Adrenal gland (tissue), 12 donors: ENCODE results near the gene SHISA8. TPM values are rescaled to one million over a fixed set of nuclear protein-coding genes. Genes with fewer than 3 reads are reported as not detected.

Experiments used
- DNase-seq, 7 donors: peaks; one replicate each; pipeline ENCODE4 v3.0.0-alpha.2; 2019 to 2020
- H3K27ac ChIP-seq, 5 donors: fragments of 200-600 bp; sonication (generic) in 4 of 5; 1 replicate in 3 of 5; 2 replicates in 2 of 5; pipeline versions ENCODE4 v1.5.1 to v1.8.0; 2016 to 2020; ENCODE audit warnings: mild to moderate bottlenecking in 1 of 5
- H3K27me3 ChIP-seq: fragments of 200-600 bp; 2 replicates; pipeline ENCODE4 v1.8.0; 2021
- H3K36me3 ChIP-seq, 2 donors: fragments of 200-600 bp; replicated peaks in 1 of 2; 1 replicate in 1 of 2; 2 replicates in 1 of 2; pipeline versions ENCODE4 v1.5.1 to v1.8.0; 2018 to 2022
- H3K4me1 ChIP-seq, 2 donors: fragments of 200-600 bp; replicated peaks in 1 of 2; 1 replicate in 1 of 2; 2 replicates in 1 of 2; pipeline versions ENCODE4 v1.5.1 to v1.8.0; 2018 to 2021
- H3K4me3 ChIP-seq, 4 donors: fragments of 200-600 bp; sonication (generic) in 3 of 4; one replicate each; pipeline ENCODE4 v1.5.1; 2016 to 2018
- H3K9me3 ChIP-seq, 3 donors: fragments of 200-600 bp; sonication (generic) in 1 of 3; replicated peaks in 1 of 3; 1 replicate in 2 of 3; 2 replicates in 1 of 3; pipeline versions ENCODE4 v1.5.1 to v1.8.0; 2016 to 2021
- POLR2A ChIP-seq, 2 donors: fragments of 450-650 bp; IDR thresholded peaks; one replicate each; pipeline ENCODE4 v1.6.1; 2017; ENCODE audit warnings: antibody characterized with exemption in 2 of 2, mild to moderate bottlenecking in 2 of 2, moderate library complexity in 1 of 2
- WGBS, 4 donors: extraction: QIAGEN DNeasy Blood & Tissue Kit in 2 of 4; methylation state at CpG; one replicate each; pipeline versions ENCODE4 v1.1.5 to v1.1.7; 2013 to 2017; 5-methylcytosine and 5-hydroxymethylcytosine counted together
- intact Hi-C, 2 donors: fragments of 100-400 bp; cut with DNase I; formaldehyde crosslinking; loops; one replicate each; pipeline versions ENCODE4 v1.14.1 to v1.15.0; 2022 to 2023
- polyA plus RNA-seq, 3 donors: library from polyadenylated mRNA; stranded (reverse); fragments of 200-250 nt in 2 of 3; fragments of 350-450 nt in 1 of 3; fragmentation: Illumina TruSeq in 1 of 3; extraction: RNeasy Lipid Tissue Mini Kit (QIAGEN cat#74804) in 1 of 3; gene quantifications; one replicate each; pipeline ENCODE4 v1.2.3, GENCODE V29; 2013 to 2014
- total RNA-seq, 9 donors: library from RNA; depleted of rRNA in 4 of 9; stranded (reverse); fragments of >200 nt in 4 of 9; fragments of 120-200 nt in 1 of 9; fragmentation: NEBNext Ultra II Directional in 1 of 9; extraction: Animal tissue kit (Norgen Biotek cat#: 25700) in 1 of 9; gene quantifications; one replicate each; pipeline versions ENCODE4 v1.1.0 to v1.2.4, GENCODE V29; 2013 to 2023
- TF ChIP-seq, protein P1 (sequence below), 6 experiments: fragments of 450-650 bp in 4 of 6; fragments of 200-600 bp in 2 of 6; sonication (generic) in 1 of 6; IDR thresholded peaks; 1 replicate in 5 of 6; 2 replicates in 1 of 6; pipeline versions ENCODE4 v1.5.1 to v1.8.0; 2016 to 2021; ENCODE audit warnings: antibody characterized with exemption in 6 of 6, mild to moderate bottlenecking in 2 of 6, moderate library complexity in 1 of 6
- donor health status: healthy with polysubstance abuse.
- donor health status: Bipolar disorder and iron deficiency.
- donor health status: DM: yes; HTN: yes; CAD: no.
- donor health status: DM: no; HTN: no; CAD: no.
- donor health status: DM: no; HTN: no; CAD: no.
- donor health status: DM: yes; HTN: yes; CAD: no.

Gene SHISA8
- total and polyA plus RNA-seq, 12 donors = 0.28 to 55.5 (median 16.2) TPM

- 82 to 89% (median 84%) methylated on average over 6 of the region's 6 CpGs for whole genome bisulfite sequencing, 4 donors
- H3K27me3 ChIP-seq = no peaks in the 10 kb centered on the region
- DNase-seq = no peak
- intact Hi-C loops = no loop called here
- TF ChIP-seq, protein P1, sequence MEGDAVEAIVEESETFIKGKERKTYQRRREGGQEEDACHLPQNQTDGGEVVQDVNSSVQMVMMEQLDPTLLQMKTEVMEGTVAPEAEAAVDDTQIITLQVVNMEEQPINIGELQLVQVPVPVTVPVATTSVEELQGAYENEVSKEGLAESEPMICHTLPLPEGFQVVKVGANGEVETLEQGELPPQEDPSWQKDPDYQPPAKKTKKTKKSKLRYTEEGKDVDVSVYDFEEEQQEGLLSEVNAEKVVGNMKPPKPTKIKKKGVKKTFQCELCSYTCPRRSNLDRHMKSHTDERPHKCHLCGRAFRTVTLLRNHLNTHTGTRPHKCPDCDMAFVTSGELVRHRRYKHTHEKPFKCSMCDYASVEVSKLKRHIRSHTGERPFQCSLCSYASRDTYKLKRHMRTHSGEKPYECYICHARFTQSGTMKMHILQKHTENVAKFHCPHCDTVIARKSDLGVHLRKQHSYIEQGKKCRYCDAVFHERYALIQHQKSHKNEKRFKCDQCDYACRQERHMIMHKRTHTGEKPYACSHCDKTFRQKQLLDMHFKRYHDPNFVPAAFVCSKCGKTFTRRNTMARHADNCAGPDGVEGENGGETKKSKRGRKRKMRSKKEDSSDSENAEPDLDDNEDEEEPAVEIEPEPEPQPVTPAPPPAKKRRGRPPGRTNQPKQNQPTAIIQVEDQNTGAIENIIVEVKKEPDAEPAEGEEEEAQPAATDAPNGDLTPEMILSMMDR (IDR thresholded peaks at IDR 0.05) = no peak
- TF ChIP-seq POLR2A (IDR thresholded peaks at IDR 0.05) = no peak
- H3K4me1 ChIP-seq = peaks cover 4 to 5% of the 10 kb centered on the region in 2 donors
- H3K27ac ChIP-seq = no peak overlapping the region
- no peaks in the 10 kb centered on the region for H3K9me3 ChIP-seq
- H3K4me3 ChIP-seq = no peak overlapping the region
- no peaks in the 10 kb centered on the region for H3K36me3 ChIP-seq
Measured at GRCh38 chr22:41927813-41928212, 12.9 kb upstream of the SHISA8 start.

DNA sequence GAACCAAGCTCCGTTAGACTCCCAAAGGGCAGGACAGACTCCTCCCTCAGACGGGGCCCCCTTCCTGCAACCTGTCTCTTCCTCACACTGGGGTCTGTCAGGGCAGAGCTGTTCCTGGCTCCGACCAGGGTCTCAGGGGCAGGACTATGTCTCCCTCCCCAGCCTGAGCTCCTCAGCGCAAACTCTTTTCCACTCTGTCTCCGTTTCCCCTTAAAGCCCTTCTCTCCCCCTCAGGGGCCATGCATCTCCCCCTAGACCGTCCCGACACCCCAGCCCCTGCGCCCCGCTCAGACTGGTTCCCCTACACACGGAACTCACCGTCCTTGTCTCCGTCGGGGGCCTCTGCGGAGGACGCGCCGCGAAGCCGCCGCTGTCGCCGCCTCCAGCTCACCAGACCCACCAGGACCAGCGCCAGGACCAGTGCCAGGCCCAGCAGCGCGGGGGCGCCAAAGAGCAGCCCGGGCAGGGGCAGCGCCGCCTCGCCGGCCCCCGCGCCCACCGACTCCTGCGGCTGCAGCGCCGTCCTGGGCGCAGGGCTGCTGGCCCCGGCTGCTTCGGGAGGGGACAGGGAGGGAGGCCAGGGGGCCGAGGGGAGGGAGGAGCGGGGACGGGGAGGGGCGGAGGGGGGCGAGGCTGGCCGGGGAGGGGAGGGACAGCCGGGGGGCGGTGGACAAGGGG lies 11.0 kb upstream of the SHISA8 start:
- intact Hi-C loops = no loop called here

DNA sequence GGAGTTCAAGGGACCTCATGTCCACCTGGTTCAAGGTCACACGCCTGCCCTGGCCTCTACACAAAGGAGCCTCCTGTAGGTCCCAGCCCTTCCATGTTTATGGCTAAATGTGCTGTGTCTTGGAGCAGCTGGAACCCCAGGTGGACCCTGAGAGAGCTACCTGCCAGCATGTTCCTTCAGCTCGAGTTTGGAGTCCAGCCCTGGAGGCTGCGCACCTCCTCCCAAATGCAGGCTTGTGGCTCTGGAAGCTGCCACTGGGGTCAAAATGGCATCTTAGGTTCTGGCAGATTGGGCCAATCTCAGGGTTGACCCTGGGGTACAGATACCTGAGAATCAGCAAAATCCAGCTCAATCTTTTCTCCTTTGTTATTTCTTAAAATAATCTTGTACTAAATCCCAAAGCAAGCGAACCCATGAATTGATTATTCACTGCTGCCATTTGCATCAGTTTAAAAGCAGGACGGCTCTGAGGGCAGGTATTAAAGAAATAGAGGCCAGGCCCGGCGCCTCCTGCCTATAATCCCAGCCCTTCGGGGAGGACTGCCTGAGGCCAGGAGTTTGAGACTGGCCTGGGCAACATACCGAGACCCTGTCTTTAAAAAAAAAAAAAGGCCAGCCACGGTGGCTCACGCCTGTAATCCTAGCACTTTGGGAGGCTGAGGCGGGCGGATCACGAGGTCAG lies 8.9 kb upstream of the SHISA8 start:
- WGBS, 4 donors = 92 to 98% (median 94%) methylated on average over 12 to 14 of the region's 14 CpGs
- no peak overlapping the region for H3K27ac ChIP-seq
- no peaks in the 10 kb centered on the region for H3K36me3 ChIP-seq
- H3K4me3 ChIP-seq = no peak overlapping the region
- H3K4me1 ChIP-seq = peaks cover 13 to 28% of the 10 kb centered on the region in 2 donors
- no peak for DNase-seq
- no peaks in the 10 kb centered on the region for H3K9me3 ChIP-seq
- TF ChIP-seq POLR2A (IDR thresholded peaks at IDR 0.05) = no peak
- TF ChIP-seq, protein P1 (IDR thresholded peaks at IDR 0.05) = no peak
- intact Hi-C loops = no loop called here
- H3K27me3 ChIP-seq = no peaks in the 10 kb centered on the region

More for the DNA sequence above, 11.0 kb upstream of the SHISA8 start:
- DNase-seq = peak; percentile 69 to 86 (median 81)
- Histone ChIP-seq H3K27ac (peak overlapping the region in 1 of 5 donors; percentile 45), H3K4me3 (peak overlapping the region in 2 of 4 donors; percentile 16 to 57), H3K27me3 (no peaks in the 10 kb centered on the region), H3K9me3 (no peaks in the 10 kb centered on the region), H3K36me3 (no peaks in the 10 kb centered on the region), H3K4me1 (peaks cover 4 to 6% of the 10 kb centered on the region in 2 donors)
- TF ChIP-seq, protein P1 (IDR thresholded peaks at IDR 0.05) = peak; percentile 12 to 83 (median 46)
- peak in 1 of 2 donors; percentile 19 for TF ChIP-seq POLR2A (IDR thresholded peaks at IDR 0.05)
- 8 to 20% (median 13%) methylated on average over 7 to 45 of the region's 48 CpGs for WGBS, 4 donors

- intact Hi-C loops = no loop called here
- no peaks in the 10 kb centered on the region for H3K36me3 ChIP-seq
- DNase-seq = no peak
- H3K9me3 ChIP-seq = no peaks in the 10 kb centered on the region
- 94 to 100% (median 97%) methylated on average over 1 to 4 of the region's 4 CpGs for WGBS, 4 donors
- H3K4me3 ChIP-seq = no peak overlapping the region
- no peak for TF ChIP-seq POLR2A (IDR thresholded peaks at IDR 0.05)
- TF ChIP-seq, protein P1 (IDR thresholded peaks at IDR 0.05) = no peak
- H3K27ac ChIP-seq = no peak overlapping the region
- H3K27me3 ChIP-seq = no peaks in the 10 kb centered on the region
- peaks cover 16 to 34% of the 10 kb centered on the region in 2 donors for H3K4me1 ChIP-seq
Measured at GRCh38 chr22:41922940-41923594, 8.2 kb upstream of the SHISA8 start.
